GM18526 (cell line): ENCODE results near the gene RETSAT.

ENCODE experiments used
- POLR2A ChIP-seq: IDR thresholded peaks from 3 replicates; pipeline ENCODE4 v1.6.1; 2011; ENCODE audit not compliant: insufficient read length; ENCODE audit errors: extremely low read depth

The RETSAT gene

GRCh38 chr2:85354286-85355072, at the start of gene RETSAT, which contains the start of gene ELMOD3:
Gene RETSAT (minus strand): TSS chr2:85354528. CDS start chr2:85354507, 21 bp downstream.
Gene ELMOD3 (plus strand): TSS chr2:85354769. CDS start chr2:85357199, 2,430 bp downstream.
- TF ChIP-seq POLR2A = peak; percentile 98

- no peak for TF ChIP-seq POLR2A
These were observed 47.5 kb upstream of the RETSAT start for GRCh38 chr2:85401844-85402243.

GRCh38 chr2:85401464-85401805, 47.1 kb upstream of the RETSAT start:
- TF ChIP-seq POLR2A = no peak

- TF ChIP-seq POLR2A = no peak
These were observed 46.5 kb upstream of the RETSAT start for GRCh38 chr2:85400541-85401463.

GRCh38 chr2:85400023-85400422, 45.7 kb upstream of the RETSAT start:
- no peak for TF ChIP-seq POLR2A

GRCh38 chr2:85399183-85399455, 44.8 kb upstream of the RETSAT start:
- TF ChIP-seq POLR2A = no peak

- no peak for TF ChIP-seq POLR2A
These were observed 44.3 kb upstream of the RETSAT start for GRCh38 chr2:85398426-85399182.

- TF ChIP-seq POLR2A = no peak
These were observed 43.6 kb upstream of the RETSAT start for GRCh38 chr2:85397925-85398331.

GRCh38 chr2:85396531-85397470, 42.5 kb upstream of the RETSAT start:
- no peak for TF ChIP-seq POLR2A

- no peak for TF ChIP-seq POLR2A
These were observed 41.7 kb upstream of the RETSAT start for GRCh38 chr2:85395912-85396475.

- no peak for TF ChIP-seq POLR2A
These were observed 40.6 kb upstream of the RETSAT start for GRCh38 chr2:85394976-85395375.

GRCh38 chr2:85394261-85394681, 39.9 kb upstream of the RETSAT start:
- TF ChIP-seq POLR2A = no peak

GRCh38 chr2:85393836-85394235, 39.5 kb upstream of the RETSAT start:
- TF ChIP-seq POLR2A = no peak
